ENCODE data around the gene OR2B2.
"Not testable (repeated sequence)": the region's sequence is repeated elsewhere in the genome, so short reads cannot be mapped to it uniquely, and the experiment has no call there.

OR2B2 gene

DNA sequence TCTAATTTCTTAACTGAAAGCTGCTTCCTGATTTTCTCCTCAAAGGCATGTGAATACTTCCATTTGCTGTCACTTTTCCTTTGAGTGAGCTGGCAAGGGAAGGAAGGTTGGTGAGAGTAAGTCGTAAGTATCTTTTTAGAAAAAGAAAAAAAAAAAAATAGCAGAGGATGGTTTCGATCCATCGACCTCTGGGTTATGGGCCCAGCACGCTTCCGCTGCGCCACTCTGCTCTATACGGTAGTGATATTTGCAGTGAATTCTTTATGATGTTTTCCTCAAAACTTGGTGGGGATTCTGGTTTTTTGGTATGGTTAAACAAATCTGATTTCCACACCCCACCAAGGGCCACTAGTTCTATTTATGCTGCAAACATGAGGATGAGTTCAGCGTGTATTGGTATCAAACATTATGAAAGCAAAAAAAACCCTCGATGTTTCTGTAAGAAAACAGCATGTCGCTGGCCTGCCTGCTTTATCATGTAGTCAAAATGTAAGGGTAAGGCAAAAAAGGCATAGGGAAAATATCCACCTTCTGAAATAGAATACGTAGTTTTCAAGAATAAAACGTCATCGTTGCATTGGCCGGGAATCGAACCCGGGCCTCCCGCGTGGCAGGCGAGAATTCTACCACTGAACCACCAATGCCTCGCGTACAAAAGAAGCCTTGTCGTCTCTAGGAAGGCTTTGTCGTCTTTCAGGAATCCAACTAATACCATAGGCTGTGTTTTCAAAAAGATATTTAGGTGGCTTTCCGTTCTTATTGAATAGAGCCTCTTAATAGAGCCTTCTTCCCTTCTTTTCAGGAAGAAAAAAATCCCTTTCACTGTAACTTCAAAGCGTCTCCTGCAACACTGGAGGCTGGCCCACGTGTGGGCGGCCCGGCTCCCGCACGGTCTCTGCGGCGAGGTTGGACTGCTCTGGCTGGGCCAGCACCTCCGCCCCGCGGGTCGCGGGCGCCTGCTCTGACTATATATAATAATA lies 9.6 kb downstream of the OR2B2 start:
- peak overlapping the region; percentile 53 for H3K4me3 ChIP-seq (ENCODE audit: low read length)
- H3K36me3 ChIP-seq (ENCODE audit: control insufficient read depth, insufficient read depth, low read length): no peaks in the 10 kb centered on the region
- H3K27ac ChIP-seq (ENCODE audit: low read depth, low read length): peak overlapping the region; percentile 70
- no peaks in the 10 kb centered on the region for H3K27me3 ChIP-seq (ENCODE audit: control insufficient read depth, insufficient read depth, low read length)
- no peaks in the 10 kb centered on the region for H3K4me1 ChIP-seq (ENCODE audit: control insufficient read depth, insufficient read depth, low read length)
- H3K9ac ChIP-seq (ENCODE audit: low read length): no peak overlapping the region

DNA sequence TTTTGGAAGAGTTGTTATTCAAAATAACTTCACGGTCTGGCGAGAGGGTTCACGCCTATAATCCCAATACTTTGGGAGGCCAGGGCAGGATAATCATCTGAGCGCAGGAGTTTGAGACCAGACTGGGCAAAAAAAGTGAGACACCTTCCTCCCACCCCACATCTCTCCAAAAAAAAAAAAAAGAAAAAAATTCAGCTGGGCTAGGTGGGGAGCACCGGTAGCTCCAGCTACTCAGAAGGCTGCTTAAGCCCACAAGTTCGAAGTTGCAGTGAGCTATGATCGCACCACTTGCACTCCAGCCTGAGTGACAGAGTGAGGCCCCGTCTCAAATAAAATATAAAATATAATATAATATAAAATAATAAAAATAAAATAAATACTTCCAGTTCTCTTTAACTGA lies 10.4 kb downstream of the OR2B2 start:
- H3K27ac ChIP-seq (ENCODE audit: low read depth, low read length): no peak overlapping the region
- H3K9ac ChIP-seq (ENCODE audit: low read length): no peak overlapping the region
- H3K4me3 ChIP-seq (ENCODE audit: low read length): no peak overlapping the region
- no peaks in the 10 kb centered on the region for H3K4me1 ChIP-seq (ENCODE audit: control insufficient read depth, insufficient read depth, low read length)
- no peaks in the 10 kb centered on the region for H3K36me3 ChIP-seq (ENCODE audit: control insufficient read depth, insufficient read depth, low read length)
- no peaks in the 10 kb centered on the region for H3K27me3 ChIP-seq (ENCODE audit: control insufficient read depth, insufficient read depth, low read length)

- H3K9ac ChIP-seq (ENCODE audit: low read length); H3K4me1 ChIP-seq (ENCODE audit: control insufficient read depth, insufficient read depth, low read length); H3K36me3 ChIP-seq (ENCODE audit: control insufficient read depth, insufficient read depth, low read length); H3K4me3 ChIP-seq (ENCODE audit: low read length); H3K27me3 ChIP-seq (ENCODE audit: control insufficient read depth, insufficient read depth, low read length); H3K27ac ChIP-seq (ENCODE audit: low read depth, low read length): not testable (repeated sequence)
Observed at GRCh38 chr6:27900197-27900596, 12.0 kb downstream of the OR2B2 start.

DNA sequence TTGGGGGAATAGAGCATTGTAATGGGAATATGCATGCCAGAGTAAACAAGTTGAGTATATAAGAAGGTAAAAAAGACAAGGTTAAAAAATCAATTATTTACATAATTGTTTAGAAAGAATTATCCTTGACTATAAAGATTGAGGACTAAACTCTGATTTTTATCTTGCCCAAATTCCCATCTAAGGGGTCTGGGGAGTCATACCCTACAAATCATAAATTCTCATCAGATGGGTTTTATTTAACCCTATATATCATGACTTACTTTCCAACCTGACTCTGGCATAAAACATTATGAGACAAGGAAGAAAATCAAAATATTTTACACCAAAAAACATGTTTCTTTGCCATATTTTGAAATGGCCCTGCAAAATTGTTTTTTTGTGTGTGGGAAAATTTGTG lies 12.7 kb downstream of the OR2B2 start:
- no peak overlapping the region for H3K27ac ChIP-seq (ENCODE audit: low read depth, low read length)
- H3K4me3 ChIP-seq (ENCODE audit: low read length): no peak overlapping the region
- H3K27me3 ChIP-seq (ENCODE audit: control insufficient read depth, insufficient read depth, low read length): no peaks in the 10 kb centered on the region
- H3K36me3 ChIP-seq (ENCODE audit: control insufficient read depth, insufficient read depth, low read length): no peaks in the 10 kb centered on the region
- H3K4me1 ChIP-seq (ENCODE audit: control insufficient read depth, insufficient read depth, low read length): no peaks in the 10 kb centered on the region
- no peak overlapping the region for H3K9ac ChIP-seq (ENCODE audit: low read length)

- Histone ChIP-seq H3K9ac (ENCODE audit: low read length) (no peak overlapping the region), H3K36me3 (ENCODE audit: control insufficient read depth, insufficient read depth, low read length) (no peaks in the 10 kb centered on the region), H3K4me3 (ENCODE audit: low read length) (no peak overlapping the region), H3K27me3 (ENCODE audit: control insufficient read depth, insufficient read depth, low read length) (no peaks in the 10 kb centered on the region), H3K27ac (ENCODE audit: low read depth, low read length) (no peak overlapping the region), H3K4me1 (ENCODE audit: control insufficient read depth, insufficient read depth, low read length) (peaks cover 2% of the 10 kb centered on the region)
Observed at GRCh38 chr6:27897580-27898206, 14.5 kb downstream of the OR2B2 start.

GRCh38 chr6:27896398-27896796 lies 15.8 kb downstream of the OR2B2 start:
- Histone ChIP-seq H3K27ac (ENCODE audit: low read depth, low read length) (no peak overlapping the region), H3K27me3 (ENCODE audit: control insufficient read depth, insufficient read depth, low read length) (peaks cover 10% of the 10 kb centered on the region), H3K4me1 (ENCODE audit: control insufficient read depth, insufficient read depth, low read length) (peaks cover 2% of the 10 kb centered on the region), H3K36me3 (ENCODE audit: control insufficient read depth, insufficient read depth, low read length) (no peaks in the 10 kb centered on the region), H3K9ac (ENCODE audit: low read length) (no peak overlapping the region), H3K4me3 (ENCODE audit: low read length) (no peak overlapping the region)

DNA sequence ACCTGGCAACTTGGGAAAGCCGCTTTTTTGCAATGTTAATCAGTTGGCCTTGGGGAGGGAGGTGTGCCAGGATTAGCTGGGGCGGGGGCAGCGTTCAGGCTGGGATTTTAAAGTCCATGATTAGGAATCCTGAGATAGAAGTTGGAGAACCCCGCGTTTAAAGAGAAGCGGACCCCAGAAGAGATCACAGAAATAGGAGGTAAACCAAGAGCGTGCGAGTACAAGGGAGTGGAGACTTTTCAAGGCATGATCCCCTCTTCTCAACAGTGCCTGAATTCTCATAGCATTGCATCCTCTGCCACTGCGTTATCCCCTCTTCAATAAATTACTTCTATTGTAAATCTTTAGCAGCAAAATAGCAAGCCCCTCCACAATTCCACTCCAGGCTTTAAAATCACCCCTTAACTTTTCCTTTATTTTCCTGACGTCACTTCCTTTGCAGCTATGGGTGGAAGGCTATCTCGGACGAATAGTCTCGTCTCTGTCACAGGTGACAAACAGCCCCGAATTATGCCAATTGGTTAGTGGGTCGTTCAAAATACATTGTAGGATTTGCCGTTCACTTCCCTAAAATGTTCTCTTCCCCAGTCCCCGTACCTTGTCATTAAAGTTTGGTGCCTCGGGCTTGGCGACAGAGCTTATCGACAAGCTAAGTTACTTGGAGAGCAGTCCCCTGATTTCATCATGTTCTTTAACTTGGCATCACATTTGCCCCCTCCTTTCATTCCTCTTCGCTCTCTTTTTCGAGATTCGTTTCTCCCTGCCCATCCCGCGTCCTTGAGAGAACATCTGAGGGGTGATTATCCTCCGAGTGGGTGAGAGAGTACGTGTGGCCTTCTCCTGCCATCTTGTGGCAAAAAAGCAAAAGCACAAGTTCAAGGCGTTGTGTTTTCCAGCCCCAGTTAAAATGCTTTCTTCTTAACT lies 17.1 kb downstream of the OR2B2 start:
- Histone ChIP-seq H3K4me3 (ENCODE audit: low read length) (peak overlapping the region; percentile 99), H3K27me3 (ENCODE audit: control insufficient read depth, insufficient read depth, low read length) (peaks cover 13% of the 10 kb centered on the region), H3K4me1 (ENCODE audit: control insufficient read depth, insufficient read depth, low read length) (peaks cover 2% of the 10 kb centered on the region), H3K9ac (ENCODE audit: low read length) (peak overlapping the region; percentile 76), H3K36me3 (ENCODE audit: control insufficient read depth, insufficient read depth, low read length) (no peaks in the 10 kb centered on the region), H3K27ac (ENCODE audit: low read depth, low read length) (peak overlapping the region; percentile 92)

DNA sequence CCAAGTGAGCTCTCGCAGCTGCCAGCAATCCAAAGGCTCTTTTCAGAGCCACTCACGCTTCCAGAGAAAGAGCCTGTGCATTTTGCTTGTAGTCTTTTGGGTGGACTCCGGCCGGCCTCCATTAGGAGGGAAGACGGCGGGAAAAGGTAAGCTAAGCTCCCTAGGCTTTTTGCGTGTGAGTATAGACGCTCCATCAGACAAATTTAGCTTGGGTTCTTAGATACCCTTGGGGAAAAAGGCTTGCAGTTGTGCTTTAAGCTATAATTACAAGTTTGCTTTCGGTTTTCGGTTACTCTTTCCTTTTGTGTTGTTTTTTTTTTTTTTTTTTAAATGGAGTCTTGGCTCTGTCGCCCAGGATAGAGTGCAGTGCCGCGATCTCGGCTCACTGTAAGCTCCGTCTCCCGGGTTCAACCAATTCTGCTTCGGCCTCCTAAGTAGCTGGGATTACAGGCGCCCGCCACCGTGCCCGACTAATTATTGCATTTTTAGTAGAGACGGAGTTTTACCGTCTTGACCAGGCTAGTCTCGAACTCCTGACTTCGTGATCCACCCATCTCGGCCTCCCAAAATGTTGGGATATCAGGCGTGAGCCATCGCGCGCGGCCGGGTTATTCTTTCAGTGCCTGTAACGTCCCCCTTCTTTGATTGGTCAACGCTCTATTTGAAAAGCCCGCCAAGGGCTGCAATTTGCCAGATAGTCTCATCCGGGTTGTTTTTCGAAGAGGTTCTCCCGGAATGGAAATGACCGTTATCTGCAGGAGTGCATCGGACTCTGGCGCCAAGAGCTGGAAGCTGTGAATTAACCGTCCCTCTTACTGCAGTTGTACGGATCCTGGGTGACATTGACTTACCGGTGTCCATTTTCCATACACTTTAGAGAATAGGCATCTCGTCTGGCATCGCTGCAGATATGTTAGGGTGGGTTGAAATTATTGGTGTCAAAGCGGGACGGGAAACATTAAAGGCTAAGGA lies 18.1 kb downstream of the OR2B2 start:
- peak overlapping the region; percentile 76 for H3K9ac ChIP-seq (ENCODE audit: low read length)
- no peaks in the 10 kb centered on the region for H3K36me3 ChIP-seq (ENCODE audit: control insufficient read depth, insufficient read depth, low read length)
- H3K27ac ChIP-seq (ENCODE audit: low read depth, low read length): peak overlapping the region; percentile 92
- H3K27me3 ChIP-seq (ENCODE audit: control insufficient read depth, insufficient read depth, low read length): peaks cover 13% of the 10 kb centered on the region
- H3K4me1 ChIP-seq (ENCODE audit: control insufficient read depth, insufficient read depth, low read length): peaks cover 2% of the 10 kb centered on the region
- H3K4me3 ChIP-seq (ENCODE audit: low read length): peak overlapping the region; percentile 99

DNA sequence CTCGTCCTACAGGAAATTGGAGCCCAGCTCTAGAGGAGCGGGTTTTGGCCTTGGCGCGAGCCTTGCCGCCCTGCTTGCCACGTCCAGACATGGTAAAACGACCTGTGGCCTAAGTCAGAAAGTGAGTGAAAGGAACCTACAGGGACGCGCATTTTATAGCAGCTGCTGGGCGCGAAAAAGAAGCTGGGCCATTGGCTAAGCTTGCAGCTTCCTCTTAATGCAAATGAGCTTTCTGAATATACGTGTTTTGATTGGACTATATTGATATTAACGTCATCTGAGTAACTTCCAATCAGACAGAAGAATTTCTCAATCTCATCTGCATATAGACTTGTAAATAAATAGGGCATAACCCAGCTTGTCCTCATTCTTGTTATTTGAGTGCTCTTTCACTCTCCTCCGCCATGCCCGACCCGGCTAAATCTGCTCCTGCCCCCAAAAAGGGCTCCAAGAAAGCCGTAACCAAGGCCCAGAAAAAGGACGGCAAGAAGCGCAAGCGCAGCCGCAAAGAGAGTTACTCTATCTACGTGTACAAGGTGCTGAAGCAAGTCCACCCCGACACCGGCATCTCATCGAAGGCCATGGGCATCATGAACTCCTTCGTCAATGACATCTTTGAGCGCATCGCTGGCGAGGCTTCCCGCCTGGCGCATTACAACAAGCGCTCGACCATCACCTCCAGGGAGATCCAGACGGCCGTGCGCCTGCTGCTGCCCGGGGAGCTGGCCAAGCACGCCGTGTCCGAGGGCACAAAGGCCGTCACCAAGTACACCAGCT lies 18.9 kb downstream of the OR2B2 start:
- Histone ChIP-seq H3K27ac (ENCODE audit: low read depth, low read length) (peak overlapping the region; percentile 10), H3K36me3 (ENCODE audit: control insufficient read depth, insufficient read depth, low read length) (no peaks in the 10 kb centered on the region), H3K4me3 (ENCODE audit: low read length) (peak overlapping the region; percentile 99), H3K9ac (ENCODE audit: low read length) (no peak overlapping the region), H3K4me1 (ENCODE audit: control insufficient read depth, insufficient read depth, low read length) (peaks cover 2% of the 10 kb centered on the region), H3K27me3 (ENCODE audit: control insufficient read depth, insufficient read depth, low read length) (peaks cover 13% of the 10 kb centered on the region)

- Histone ChIP-seq H3K4me3 (ENCODE audit: low read length) (peak overlapping the region; percentile 75), H3K4me1 (ENCODE audit: control insufficient read depth, insufficient read depth, low read length) (peaks cover 2% of the 10 kb centered on the region), H3K27ac (ENCODE audit: low read depth, low read length) (no peak overlapping the region), H3K27me3 (ENCODE audit: control insufficient read depth, insufficient read depth, low read length) (peaks cover 13% of the 10 kb centered on the region), H3K36me3 (ENCODE audit: control insufficient read depth, insufficient read depth, low read length) (no peaks in the 10 kb centered on the region), H3K9ac (ENCODE audit: low read length) (peak overlapping the region; percentile 61)
Observed at GRCh38 chr6:27892649-27893058, 19.5 kb downstream of the OR2B2 start.
